ENCODE measurements around the gene PRKAR1B. TPM values are rescaled to one million over a fixed set of nuclear protein-coding genes. Genes with fewer than 3 reads are reported as not detected.

The PRKAR1B gene
- total RNA-seq, 1 experiment from 2014 or later, result 43.3 TPM

DNA sequence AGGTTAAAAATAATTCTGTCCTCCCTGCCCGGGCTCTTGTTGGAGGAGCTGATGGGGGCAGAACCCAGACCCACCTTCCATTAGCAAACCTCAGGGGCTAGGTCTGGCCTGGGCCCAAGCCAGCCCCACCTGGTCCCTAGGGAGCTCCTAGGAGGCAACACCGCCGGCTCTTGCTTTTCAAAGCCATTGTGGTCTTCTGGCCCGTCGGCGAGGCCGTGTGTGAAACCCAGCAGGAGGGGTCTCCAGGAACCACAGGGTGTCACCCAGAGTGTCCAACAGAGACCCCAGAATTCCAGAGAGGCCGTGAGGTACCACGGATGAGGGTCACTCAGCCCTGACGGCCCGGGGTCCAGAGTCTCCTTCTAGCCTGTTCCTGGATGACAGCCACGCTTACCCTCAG lies 190.8 kb downstream of the PRKAR1B start:
- Histone ChIP-seq H3K4me1 (ENCODE audit: insufficient read depth, low read length) (no peaks in the 10 kb centered on the region), H2AFZ (ENCODE audit: low read length) (no peak overlapping the region), H4K5ac (ENCODE audit: insufficient read length, low read depth, low read length) (no peak overlapping the region), H2BK120ac (ENCODE audit: low read depth, low read length, poor library complexity, severe bottlenecking) (no peak overlapping the region), H3K56ac (ENCODE audit: insufficient read length, low read depth, low read length) (no peak overlapping the region), H3T11ph (ENCODE audit: low read length) (no peak overlapping the region), H3K9me3 (ENCODE audit: control insufficient read depth, low read depth, low read length) (no peaks in the 10 kb centered on the region), H3K23me2 (ENCODE audit: insufficient read length, low read depth, low read length, poor library complexity, severe bottlenecking) (no peaks in the 10 kb centered on the region), H2BK20ac (ENCODE audit: low read depth, low read length, poor library complexity, severe bottlenecking) (no peak overlapping the region), H3K9ac (ENCODE audit: extremely low read depth, insufficient read length, low read length) (no peak overlapping the region), H4K20me1 (ENCODE audit: control insufficient read depth, insufficient read depth, insufficient read length) (no peaks in the 10 kb centered on the region), H2BK5ac (ENCODE audit: insufficient read length, low read length) (no peak overlapping the region), H3K4ac (ENCODE audit: low read depth, low read length) (no peak overlapping the region), H3K14ac (ENCODE audit: insufficient read depth, low read length) (no peak overlapping the region), H3K23ac (ENCODE audit: insufficient read length, low read depth, low read length) (no peak overlapping the region), H2BK12ac (ENCODE audit: insufficient read length, low read depth, low read length) (no peak overlapping the region), H3K27ac (ENCODE audit: insufficient read length, low read depth, low read length) (no peak overlapping the region), H3K79me1 (ENCODE audit: insufficient read depth, low read depth, low read length, poor library complexity, severe bottlenecking) (no peaks in the 10 kb centered on the region), H3K27me3 (ENCODE audit: insufficient read depth, low read length) (no peaks in the 10 kb centered on the region), H2BK15ac (ENCODE audit: low read depth, low read length) (no peak overlapping the region), H3K4me2 (ENCODE audit: insufficient read depth, insufficient read length, low read length) (no peak overlapping the region), H4K8ac (replicated peaks; ENCODE audit: insufficient read length, low read depth, low read length) (no peak overlapping the region), H3K18ac (ENCODE audit: insufficient read length, low read depth, low read length) (no peak overlapping the region), H4K91ac (ENCODE audit: insufficient read length, low read depth, low read length) (no peak overlapping the region), H3K79me2 (ENCODE audit: insufficient read depth, low read length) (no peaks in the 10 kb centered on the region), H2AK5ac (ENCODE audit: insufficient read length, low read length) (no peak overlapping the region)
- no peak for DNase-seq
- no peak overlapping the region for H3K4me3 Mint-ChIP-seq
- H3K36me3 Mint-ChIP-seq (ENCODE audit: insufficient read depth in 1 of 3, low read depth in 3 of 3), result no peaks in the 10 kb centered on the region; a peak in 1 of 7 replicates
- H3K27me3 Mint-ChIP-seq (ENCODE audit: low read depth), result peaks cover 23% of the 10 kb centered on the region
- peak overlapping the region in 1 of 3 experiments; percentile 31; a peak in 1 of 7 replicates for H3K27ac Mint-ChIP-seq
- peaks cover 5 to 8% of the 10 kb centered on the region in 2 experiments; a peak in 2 of 4 replicates for H3K4me1 Mint-ChIP-seq
- no CpG with 5 or more reads among the region's 12 CpGs for WGBS (ENCODE audit: extremely low coverage, insufficient read length, low lambda C conversion rate)
- TF ChIP-seq, protein P1, sequence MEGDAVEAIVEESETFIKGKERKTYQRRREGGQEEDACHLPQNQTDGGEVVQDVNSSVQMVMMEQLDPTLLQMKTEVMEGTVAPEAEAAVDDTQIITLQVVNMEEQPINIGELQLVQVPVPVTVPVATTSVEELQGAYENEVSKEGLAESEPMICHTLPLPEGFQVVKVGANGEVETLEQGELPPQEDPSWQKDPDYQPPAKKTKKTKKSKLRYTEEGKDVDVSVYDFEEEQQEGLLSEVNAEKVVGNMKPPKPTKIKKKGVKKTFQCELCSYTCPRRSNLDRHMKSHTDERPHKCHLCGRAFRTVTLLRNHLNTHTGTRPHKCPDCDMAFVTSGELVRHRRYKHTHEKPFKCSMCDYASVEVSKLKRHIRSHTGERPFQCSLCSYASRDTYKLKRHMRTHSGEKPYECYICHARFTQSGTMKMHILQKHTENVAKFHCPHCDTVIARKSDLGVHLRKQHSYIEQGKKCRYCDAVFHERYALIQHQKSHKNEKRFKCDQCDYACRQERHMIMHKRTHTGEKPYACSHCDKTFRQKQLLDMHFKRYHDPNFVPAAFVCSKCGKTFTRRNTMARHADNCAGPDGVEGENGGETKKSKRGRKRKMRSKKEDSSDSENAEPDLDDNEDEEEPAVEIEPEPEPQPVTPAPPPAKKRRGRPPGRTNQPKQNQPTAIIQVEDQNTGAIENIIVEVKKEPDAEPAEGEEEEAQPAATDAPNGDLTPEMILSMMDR (conservative IDR thresholded peaks at IDR 0.05), result no peak
- no peaks in the 10 kb centered on the region; a peak in 1 of 5 replicates for H3K9me3 Mint-ChIP-seq
